ENCODE data around the gene AOAH.

Gene AOAH

GRCh38 chr7:36598054-36598674 lies 126.1 kb downstream of the AOAH start:
- CTCF ChIA-PET = no interaction called here
- no peak for DNase-seq (ENCODE audit: low read depth, low spot score)
- TF ChIP-seq, protein P1, sequence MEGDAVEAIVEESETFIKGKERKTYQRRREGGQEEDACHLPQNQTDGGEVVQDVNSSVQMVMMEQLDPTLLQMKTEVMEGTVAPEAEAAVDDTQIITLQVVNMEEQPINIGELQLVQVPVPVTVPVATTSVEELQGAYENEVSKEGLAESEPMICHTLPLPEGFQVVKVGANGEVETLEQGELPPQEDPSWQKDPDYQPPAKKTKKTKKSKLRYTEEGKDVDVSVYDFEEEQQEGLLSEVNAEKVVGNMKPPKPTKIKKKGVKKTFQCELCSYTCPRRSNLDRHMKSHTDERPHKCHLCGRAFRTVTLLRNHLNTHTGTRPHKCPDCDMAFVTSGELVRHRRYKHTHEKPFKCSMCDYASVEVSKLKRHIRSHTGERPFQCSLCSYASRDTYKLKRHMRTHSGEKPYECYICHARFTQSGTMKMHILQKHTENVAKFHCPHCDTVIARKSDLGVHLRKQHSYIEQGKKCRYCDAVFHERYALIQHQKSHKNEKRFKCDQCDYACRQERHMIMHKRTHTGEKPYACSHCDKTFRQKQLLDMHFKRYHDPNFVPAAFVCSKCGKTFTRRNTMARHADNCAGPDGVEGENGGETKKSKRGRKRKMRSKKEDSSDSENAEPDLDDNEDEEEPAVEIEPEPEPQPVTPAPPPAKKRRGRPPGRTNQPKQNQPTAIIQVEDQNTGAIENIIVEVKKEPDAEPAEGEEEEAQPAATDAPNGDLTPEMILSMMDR (IDR thresholded peaks at IDR 0.05; ENCODE audit: insufficient read depth, low read length, missing control alignments) = no peak
- POLR2A ChIA-PET = no interaction called here
- H3K4me3 ChIP-seq (ENCODE audit: low read depth, low read length) = no peak overlapping the region

DNA sequence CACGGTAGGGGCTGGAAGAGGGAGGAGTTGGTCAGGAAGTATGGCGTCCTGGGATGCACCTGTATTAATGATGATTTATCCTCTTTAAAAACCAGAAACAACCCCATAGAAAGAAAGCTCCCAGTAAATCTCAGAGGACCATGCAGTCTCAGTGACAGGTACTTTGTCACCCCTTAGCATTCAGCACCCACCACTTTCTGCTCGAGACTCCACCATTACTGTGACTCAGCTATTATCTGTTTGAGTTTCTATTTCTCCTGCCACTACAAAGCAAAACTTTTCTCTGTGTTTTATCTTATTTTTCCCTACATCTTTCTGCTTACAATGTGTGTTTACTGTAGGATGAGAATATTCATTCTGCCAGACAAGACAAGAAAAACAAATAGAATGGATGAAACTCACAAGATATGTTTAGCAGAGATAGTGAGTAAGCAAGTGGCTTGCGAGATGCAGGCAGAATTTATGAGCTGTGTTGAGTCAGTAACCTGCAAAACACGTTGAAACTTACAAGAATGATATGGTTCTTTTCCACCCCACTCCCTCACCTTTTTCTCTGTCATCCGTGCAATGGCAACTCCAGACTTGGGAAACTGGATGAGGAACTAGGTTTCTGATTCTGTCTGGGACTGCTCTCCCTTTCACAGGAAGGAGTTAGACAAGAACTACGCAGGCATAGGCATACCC lies 127.1 kb downstream of the AOAH start:
- ChIA-PET CTCF (no interaction called here), POLR2A (no interaction called here)
- no peak for DNase-seq (ENCODE audit: low read depth, low spot score)
- TF ChIP-seq, protein P1 (IDR thresholded peaks at IDR 0.05; ENCODE audit: insufficient read depth, low read length, missing control alignments) = no peak
- H3K4me3 ChIP-seq (ENCODE audit: low read depth, low read length) = no peak overlapping the region

GRCh38 chr7:36594445-36594844 lies 129.8 kb downstream of the AOAH start:
- POLR2A ChIA-PET = no interaction called here
- CTCF ChIA-PET = no interaction called here

DNA sequence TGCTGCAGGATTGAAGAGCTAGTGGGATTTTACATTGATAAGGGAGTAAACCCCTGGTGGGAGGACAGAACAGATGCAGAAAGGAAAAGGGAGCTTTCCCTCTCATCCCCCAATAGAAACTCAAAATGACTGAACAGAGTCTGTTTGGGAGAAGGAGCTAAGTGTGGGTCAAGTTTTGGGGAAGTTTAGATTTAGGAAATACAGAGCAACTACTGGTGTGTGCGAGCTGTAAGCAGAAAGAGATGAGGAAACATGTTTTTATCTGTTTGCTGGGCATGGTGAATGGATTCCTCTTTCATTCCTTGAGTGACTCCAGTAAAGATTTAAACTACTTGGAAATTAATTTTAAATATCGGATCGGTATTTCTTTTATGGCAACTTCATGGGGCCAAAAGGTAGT lies 132.7 kb downstream of the AOAH start:
- POLR2A ChIA-PET = no interaction called here
- TF ChIP-seq, protein P1 (IDR thresholded peaks at IDR 0.05; ENCODE audit: insufficient read depth, low read length, missing control alignments) = no peak

More at GRCh38 chr7:36594445-36594844, 129.8 kb downstream of the AOAH start:
- DNase-seq (ENCODE audit: low read depth, low spot score) = no peak
- TF ChIP-seq, protein P1 (IDR thresholded peaks at IDR 0.05; ENCODE audit: insufficient read depth, low read length, missing control alignments) = no peak
- no peak overlapping the region for H3K4me3 ChIP-seq (ENCODE audit: low read depth, low read length)

DNA sequence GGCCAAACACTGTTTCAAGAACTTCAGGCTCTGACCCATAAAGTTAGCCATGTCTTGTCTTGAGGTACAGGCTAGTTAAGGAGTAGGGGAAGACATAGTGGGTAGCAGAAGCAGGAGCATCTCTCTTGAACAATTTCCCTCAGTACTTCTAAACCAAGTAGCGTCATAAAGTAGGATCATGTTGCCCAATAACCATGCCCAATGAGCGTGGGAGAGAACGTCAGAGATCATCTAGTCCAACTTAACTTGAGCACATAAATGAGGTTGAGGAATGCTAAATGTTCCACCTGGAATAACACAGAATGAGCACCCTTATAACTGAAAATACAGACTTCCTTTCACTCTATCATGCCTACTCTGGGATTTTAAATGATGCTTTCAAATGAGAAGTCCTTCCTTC lies 134.9 kb downstream of the AOAH start:
- no peak overlapping the region for H3K4me3 ChIP-seq (ENCODE audit: low read depth, low read length)
- POLR2A ChIA-PET = no interaction called here
- TF ChIP-seq, protein P1 (IDR thresholded peaks at IDR 0.05; ENCODE audit: insufficient read depth, low read length, missing control alignments) = no peak
- CTCF ChIA-PET = no interaction called here
- DNase-seq (ENCODE audit: low read depth, low spot score) = no peak

More for the DNA sequence above, 132.7 kb downstream of the AOAH start:
- DNase-seq (ENCODE audit: low read depth, low spot score) = no peak
- CTCF ChIA-PET = interaction anchor here (0.5 kb wide), 1 partner anchor 590 kb away, joined by 3 read pairs; no protein-coding TSS in a partner anchor
- no peak overlapping the region for H3K4me3 ChIP-seq (ENCODE audit: low read depth, low read length)

DNA sequence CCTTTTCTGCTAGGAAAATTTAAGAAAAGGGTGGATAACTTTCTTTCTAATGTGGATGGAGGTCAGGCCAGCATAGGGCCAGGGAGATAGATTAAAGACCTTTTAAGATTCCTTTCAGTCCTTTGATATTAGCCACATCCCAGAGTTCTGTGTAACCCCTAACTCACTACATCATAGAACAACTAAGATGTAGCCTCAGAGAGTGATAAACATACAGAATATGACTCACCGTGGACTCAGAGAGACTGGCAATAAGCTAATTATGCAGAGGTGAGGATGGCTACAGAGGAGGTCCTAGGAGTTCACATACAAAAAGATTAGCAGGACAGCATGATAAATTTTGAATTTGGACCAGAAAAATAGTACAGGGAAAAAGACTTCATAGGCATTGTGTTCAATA lies 141.0 kb downstream of the AOAH start:
- TF ChIP-seq, protein P1 (IDR thresholded peaks at IDR 0.05; ENCODE audit: insufficient read depth, low read length, missing control alignments) = no peak
- CTCF ChIA-PET = no interaction called here
- H3K4me3 ChIP-seq (ENCODE audit: low read depth, low read length) = no peak overlapping the region
- no peak for DNase-seq (ENCODE audit: low read depth, low spot score)
- POLR2A ChIA-PET = no interaction called here

All from AG04449 (cell line).